Measurements from ENCODE around the gene ABCD4. TPM values are rescaled to one million over a fixed set of nuclear protein-coding genes. Genes with fewer than 3 reads are reported as not detected.
A peak's percentile ranks its signal among the peaks of the same experiment; 100 is the strongest.

Gene ABCD4
- total RNA-seq, 4 donors from 2014 or later: 66.0 to 80.6 (median 73.3) TPM

DNA sequence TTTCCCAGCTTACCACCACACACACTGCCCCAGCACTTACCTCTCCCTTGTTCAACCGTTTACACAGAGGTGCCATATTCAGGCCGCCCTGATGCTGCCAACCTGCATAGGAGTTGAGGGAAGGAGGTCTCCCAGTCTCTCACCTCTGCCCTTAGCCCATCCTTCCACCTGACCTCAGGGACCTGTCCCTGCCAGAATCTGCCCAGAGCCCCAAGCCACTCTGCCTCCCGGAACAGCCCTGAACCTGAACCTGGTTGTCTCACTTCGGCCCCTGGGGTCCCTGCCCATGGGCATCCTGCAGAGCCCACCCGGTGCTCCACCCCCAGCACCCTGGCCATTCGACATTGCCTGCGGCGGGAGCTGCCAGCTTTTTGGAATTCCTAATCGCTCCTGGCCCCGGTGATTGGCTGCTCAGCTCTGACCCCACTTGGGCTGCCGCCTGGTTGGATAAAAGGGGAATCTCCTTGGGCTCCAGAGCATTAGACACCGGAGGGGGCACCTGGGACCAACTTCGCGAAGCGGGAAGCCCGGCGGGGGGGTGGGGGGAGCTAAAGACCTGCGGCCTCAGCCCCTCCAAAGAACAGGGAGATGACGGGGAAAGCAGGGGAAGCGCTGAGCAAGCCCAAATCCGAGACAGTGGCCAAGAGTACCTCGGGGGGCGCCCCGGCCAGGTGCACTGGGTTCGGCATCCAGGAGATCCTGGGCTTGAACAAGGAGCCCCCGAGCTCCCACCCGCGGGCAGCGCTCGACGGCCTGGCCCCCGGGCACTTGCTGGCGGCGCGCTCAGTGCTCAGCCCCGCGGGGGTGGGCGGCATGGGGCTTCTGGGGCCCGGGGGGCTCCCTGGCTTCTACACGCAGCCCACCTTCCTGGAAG lies 63.5 kb downstream of the ABCD4 start, which contains the start of gene VSX2:
Gene VSX2, plus strand, starts transcription at position 476 of the 874 bp plus-strand sequence. Its CDS starts 113 bp downstream, at position 589.
- peaks cover 17 to 72% of the 10 kb centered on the region in 2 donors for H3K27me3 ChIP-seq
- H3K4me3 ChIP-seq: peak within 1 kb of the TSS in 1 of 4 donors; percentile 30
- no peaks in the 10 kb centered on the region for H3K36me3 ChIP-seq
- no peak for DNase-seq (ENCODE audit: low spot score in 2 of 2)
- peaks cover 0 to 31% (median 16%) of the 10 kb centered on the region in 4 donors for H3K4me1 ChIP-seq
- 10 to 12% methylated on average over 19 to 29 of the region's 40 CpGs for WGBS, 2 donors
- no peak within 1 kb of the TSS for H3K27ac ChIP-seq
- no peaks in the 10 kb centered on the region for H3K9me3 ChIP-seq
- TF ChIP-seq POLR2A (IDR thresholded peaks at IDR 0.05) (no peak), CTCF (IDR thresholded peaks at IDR 0.05) (no peak), EP300 (IDR thresholded peaks at IDR 0.05) (no peak)

DNA sequence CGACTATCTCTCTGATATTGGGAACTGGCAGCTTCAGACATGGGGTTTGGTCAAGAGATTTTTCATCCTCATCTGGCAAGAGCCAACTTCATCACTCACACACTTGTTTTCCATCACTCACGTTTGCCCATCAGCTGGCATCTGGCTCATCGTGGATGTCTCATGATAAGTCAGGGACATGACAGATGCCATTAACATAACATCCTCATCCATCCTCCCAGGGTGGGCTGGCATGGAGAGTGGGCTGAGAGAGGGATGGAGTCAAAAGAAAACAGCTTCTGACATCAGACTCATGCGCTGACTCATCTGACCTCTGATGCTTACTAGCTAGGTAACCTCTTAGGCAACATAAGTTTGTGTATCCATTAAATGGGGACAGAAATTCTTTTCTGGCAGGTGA lies 65.3 kb downstream of the ABCD4 start:
- no peak for TF ChIP-seq CTCF (IDR thresholded peaks at IDR 0.05)
- TF ChIP-seq EP300 (IDR thresholded peaks at IDR 0.05): no peak
- TF ChIP-seq POLR2A (IDR thresholded peaks at IDR 0.05): no peak
- H3K27ac ChIP-seq: no peak overlapping the region
- WGBS, 2 donors: 82 to 91% methylated on average over 4 of the region's 4 CpGs
- peaks cover 12 to 62% of the 10 kb centered on the region in 2 donors for H3K27me3 ChIP-seq
- no peaks in the 10 kb centered on the region for H3K36me3 ChIP-seq
- peaks cover 0 to 31% (median 16%) of the 10 kb centered on the region in 4 donors for H3K4me1 ChIP-seq
- H3K4me3 ChIP-seq: no peak overlapping the region
- peaks cover 0 to 5% (median 0%) of the 10 kb centered on the region in 4 donors for H3K9me3 ChIP-seq
- no peak for DNase-seq (ENCODE audit: low spot score in 2 of 2)

Other genes starting within 250 kb of the ABCD4 start
- gene ALDH6A1, start 218.5 kb downstream of the ABCD4 start, total RNA-seq: 10 to 100 TPM; 40.5 to 95.7 (median 75.3) TPM
- 10 to 100 TPM; 10.2 to 15.7 (median 12.7) TPM for gene LIN52, start 218.0 kb downstream of the ABCD4 start, total RNA-seq
- not detected for gene VSX2, start 63.5 kb downstream of the ABCD4 start, total RNA-seq
- gene VRTN, start 45.5 kb upstream of the ABCD4 start, total RNA-seq: not detected
- not detected for gene SYNDIG1L, start 123.3 kb upstream of the ABCD4 start, total RNA-seq
- gene NPC2, start 190.4 kb upstream of the ABCD4 start, total RNA-seq: 100 to 1,000 TPM; 225 to 510 (median 340) TPM
- gene ISCA2, start 190.8 kb upstream of the ABCD4 start, total RNA-seq: 10 to 100 TPM in 3 of 4 donors, 1 to 10 TPM in 1; 7.3 to 14.9 (median 12.4) TPM